SKM-1 (cell line): ENCODE measurements around the gene RNF180.
"Not testable (repeated sequence)": the region's sequence is repeated elsewhere in the genome, so short reads cannot be mapped to it uniquely, and the experiment has no call there.

ENCODE experiments used
- DNase-seq: peaks from one replicate; lab custom pipeline; 2025; ENCODE audit not compliant: unreplicated experiment; lab: John Stamatoyannopoulos, UW

Gene RNF180

GRCh38 chr5:64269164-64269563, 103.5 kb downstream of the RNF180 start:
- DNase-seq: no peak

- no peak for DNase-seq
These were observed 107.6 kb downstream of the RNF180 start for GRCh38 chr5:64273276-64273675.

- no peak for DNase-seq
These were observed 119.8 kb downstream of the RNF180 start for GRCh38 chr5:64285188-64286130.

- DNase-seq: no peak
These were observed 120.7 kb downstream of the RNF180 start for GRCh38 chr5:64286381-64286780.

- DNase-seq: not testable (repeated sequence)
These were observed 122.9 kb downstream of the RNF180 start for GRCh38 chr5:64288496-64288895.

GRCh38 chr5:64292611-64293215, 127.1 kb downstream of the RNF180 start:
- no peak for DNase-seq

- no peak for DNase-seq
These were observed 129.5 kb downstream of the RNF180 start for GRCh38 chr5:64295101-64295500.

GRCh38 chr5:64298586-64298985, 132.9 kb downstream of the RNF180 start:
- no peak for DNase-seq

GRCh38 chr5:64299805-64300204, 134.2 kb downstream of the RNF180 start:
- DNase-seq: no peak

- DNase-seq: no peak
These were observed 135.9 kb downstream of the RNF180 start for GRCh38 chr5:64301566-64301965.

- DNase-seq: no peak
These were observed 142.5 kb downstream of the RNF180 start for GRCh38 chr5:64308135-64308534.

GRCh38 chr5:64312491-64312890, 146.8 kb downstream of the RNF180 start:
- no peak for DNase-seq

- DNase-seq: no peak
These were observed 150.1 kb downstream of the RNF180 start for GRCh38 chr5:64315778-64316177.

GRCh38 chr5:64318175-64318574, 152.5 kb downstream of the RNF180 start:
- DNase-seq: no peak

- no peak for DNase-seq
These were observed 157.9 kb downstream of the RNF180 start for GRCh38 chr5:64323591-64323990.

GRCh38 chr5:64330728-64331231, 165.1 kb downstream of the RNF180 start:
- DNase-seq: no peak

- DNase-seq: no peak
These were observed 166.1 kb downstream of the RNF180 start for GRCh38 chr5:64331597-64332277.

- DNase-seq: no peak
These were observed 168.2 kb downstream of the RNF180 start for GRCh38 chr5:64333886-64334285.

- DNase-seq: no peak
These were observed 174.1 kb downstream of the RNF180 start for GRCh38 chr5:64339769-64340168.

- no peak for DNase-seq
These were observed 174.7 kb downstream of the RNF180 start for GRCh38 chr5:64340293-64340692.

GRCh38 chr5:64341340-64341739, 175.7 kb downstream of the RNF180 start:
- no peak for DNase-seq

- DNase-seq: no peak
These were observed 178.9 kb downstream of the RNF180 start for GRCh38 chr5:64344501-64344900.
